Endothelial cell of umbilical vein (primary cell): ENCODE results near the gene SLC26A11. TPM values are rescaled to one million over a fixed set of nuclear protein-coding genes. Genes with fewer than 3 reads are reported as not detected.

Experiments used
- BruUV-seq: library from RNA; stranded (reverse); fragments of 400-500 nt; replicated peaks from 2 replicates; lab custom pipeline; 2021; lab: Mats Ljungman, UMichigan
- CTCF ChIA-PET: fragments of 300-600, 350-600 bp; sonication (Branson Sonifier 250); formaldehyde crosslinking; loops from one replicate; lab custom pipeline; 2021; ENCODE audit warnings: antibody characterized with exemption, inconsistent platforms; lab: Charles Lee
- POLR2A ChIA-PET: fragments of 300-600, 350-600 bp; sonication (Branson Sonifier 250); formaldehyde crosslinking; loops from one replicate; lab custom pipeline; 2021; ENCODE audit warnings: antibody characterized with exemption, inconsistent platforms; lab: Charles Lee
- DNase-seq: peaks from one replicate; pipeline ENCODE4 v3.0.0-alpha.2; 2011; ENCODE audit warnings: low read depth, low spot score
- FAIRE-seq: peaks from 2 replicates; lab custom pipeline; 2011; peaks lifted over from hg19 to GRCh38; lab: Jason Lieb, UNC
- H2AFZ ChIP-seq: 2 replicates; pipeline ENCODE4 v1.6.0; 2012; ENCODE audit warnings: low read depth, low read length, control low read depth, inconsistent platforms
- H3K27ac ChIP-seq: 2 replicates; pipeline ENCODE4 v1.5.1; 2011; ENCODE audit warnings: low read depth, mild to moderate bottlenecking, control low read depth, low read length, moderate library complexity; ENCODE audit not compliant: insufficient read depth
- H3K27me3 ChIP-seq, 2 experiments: 2 replicates each; pipeline versions ENCODE4 v1.6.0 to v1.6.1; 2011; ENCODE audit warnings: low read length in 2 of 2, mixed read lengths in 1 of 2; ENCODE audit not compliant: control insufficient read depth in 2 of 2, insufficient read depth in 2 of 2
- H3K36me3 ChIP-seq, 2 experiments: 2 replicates in 1 of 2; 3 replicates in 1 of 2; pipeline ENCODE4 v1.5.1; 2011; ENCODE audit warnings: low read length in 2 of 2, mild to moderate bottlenecking in 1 of 2, moderate library complexity in 1 of 2; ENCODE audit not compliant: control insufficient read depth in 2 of 2, insufficient read depth in 2 of 2; ENCODE audit errors: extremely low read depth in 1 of 2
- H3K4me1 ChIP-seq: 3 replicates; pipeline ENCODE4 v1.5.1; 2011; ENCODE audit warnings: mild to moderate bottlenecking, low read length; ENCODE audit not compliant: control insufficient read depth, insufficient read depth; ENCODE audit errors: extremely low read depth
- H3K4me2 ChIP-seq: 2 replicates; pipeline ENCODE4 v1.6.1; 2011; ENCODE audit warnings: low read length, control low read depth, mixed read lengths; ENCODE audit not compliant: insufficient read depth
- H3K4me3 ChIP-seq, 3 experiments: fragments of 200-600 bp in 1 of 3; sonication (generic), shearing (Covaris generic) in 1 of 3; replicated peaks in 1 of 3; 2 replicates each; pipeline ENCODE4 v1.5.1; 2011 to 2016; ENCODE audit warnings: control low read depth in 3 of 3, low read length in 3 of 3, mild to moderate bottlenecking in 2 of 3, inconsistent platforms in 1 of 3, low read depth in 1 of 3, moderate library complexity in 1 of 3; ENCODE audit not compliant: insufficient read depth in 1 of 3
- H3K79me2 ChIP-seq: 2 replicates; pipeline ENCODE4 v1.6.0; 2012; ENCODE audit warnings: low read length, inconsistent platforms; ENCODE audit not compliant: control insufficient read depth, insufficient read depth
- H3K9ac ChIP-seq: replicated peaks from 2 replicates; pipeline ENCODE3; 2011; ENCODE audit warnings: low read length, control low read depth; ENCODE audit not compliant: insufficient read depth; ENCODE audit errors: extremely low read depth
- H3K9me1 ChIP-seq: replicated peaks from 3 replicates; pipeline ENCODE4 v1.6.0; 2011; ENCODE audit warnings: mild to moderate bottlenecking, low read length; ENCODE audit not compliant: control insufficient read depth, insufficient read depth; ENCODE audit errors: extremely low read depth
- H3K9me3 ChIP-seq: replicated peaks from 2 replicates; pipeline ENCODE4 v1.5.1; 2012; ENCODE audit warnings: low read length, inconsistent platforms; ENCODE audit not compliant: control insufficient read depth, insufficient read depth
- H4K20me1 ChIP-seq: replicated peaks from 2 replicates; pipeline ENCODE3; 2011; ENCODE audit warnings: mild to moderate bottlenecking, low read length; ENCODE audit not compliant: control insufficient read depth, insufficient read depth; ENCODE audit errors: extremely low read depth
- EZH2 ChIP-seq: IDR thresholded peaks from 2 replicates; pipeline ENCODE4 v1.6.1; 2012; ENCODE audit warnings: borderline replicate concordance, low read depth, mild to moderate bottlenecking, moderate library complexity, low read length, inconsistent platforms; ENCODE audit not compliant: severe bottlenecking
- FOS ChIP-seq: IDR thresholded peaks from 2 replicates; pipeline ENCODE4 v1.6.1; 2011; ENCODE audit warnings: mild to moderate bottlenecking, low read length, moderate library complexity, borderline replicate concordance; ENCODE audit not compliant: insufficient read depth
- GATA2 ChIP-seq: IDR thresholded peaks from 2 replicates; pipeline ENCODE4 v1.7.0; 2011; ENCODE audit warnings: low read depth, mild to moderate bottlenecking, moderate library complexity, mixed read lengths, low read length; ENCODE audit not compliant: insufficient read length, insufficient read depth
- JUN ChIP-seq: IDR thresholded peaks from 2 replicates; pipeline ENCODE4 v1.6.1; 2011; ENCODE audit warnings: borderline replicate concordance, low read depth; ENCODE audit not compliant: insufficient read length, insufficient read depth
- MYC ChIP-seq: IDR thresholded peaks from one replicate; pipeline ENCODE4 v1.6.1; 2011; ENCODE audit warnings: mild to moderate bottlenecking, low read depth, low read length
- POLR2A ChIP-seq: IDR thresholded peaks from 2 replicates; pipeline ENCODE4 v1.6.1; 2012; ENCODE audit warnings: low read depth, mild to moderate bottlenecking, control low read depth, low read length
- POLR2AphosphoS5 ChIP-seq: IDR thresholded peaks from 2 replicates; pipeline ENCODE4 v1.6.1; 2012; ENCODE audit warnings: low read depth, mild to moderate bottlenecking, control low read depth, low read length, moderate library complexity; ENCODE audit not compliant: insufficient read depth
- dilution Hi-C: fragments of 300-500 bp; cut with MboI; formaldehyde crosslinking; loops from one replicate; pipeline ENCODE4 v1.15.0; 2019; ENCODE audit warnings: low sequenced_read_pairs; ENCODE audit not compliant: extremely low pct_ligation_motif_present
- intact Hi-C: fragments of 100-400 bp; cut with micrococcal nuclease; formaldehyde crosslinking; loops from one replicate; pipeline ENCODE4 v1.10.0; 2022
- polyA plus RNA-seq, 4 experiments: library from polyadenylated mRNA; depleted of rRNA in 3 of 4; stranded (reverse) in 3 of 4; unstranded in 1 of 4; fragments of >200 nt; gene quantifications; 2 replicates each; pipeline versions ENCODE4 v1.2.1 to v1.2.3, GENCODE V29; 2011 to 2012; ENCODE audit warnings: missing spikeins in 1 of 4
- total RNA-seq: library from RNA; stranded (reverse); gene quantifications from 2 replicates; pipeline ENCODE4 v1.2.3, GENCODE V29; 2021
- TF ChIP-seq, protein P1 (sequence below), 2 donors: IDR thresholded peaks; 1 replicate in 1 of 2; 2 replicates in 1 of 2; pipeline ENCODE4 v1.5.1; 2011; ENCODE audit warnings: low read length in 2 of 2, mild to moderate bottlenecking in 2 of 2, moderate library complexity in 2 of 2, control low read depth in 1 of 2, inconsistent platforms in 1 of 2, low read depth in 1 of 2; ENCODE audit not compliant: insufficient read depth in 1 of 2; ENCODE audit errors: extremely low read depth in 1 of 2
- TF ChIP-seq, protein P2 (sequence below): IDR thresholded peaks from 2 replicates; pipeline ENCODE4 v1.6.1; 2011; ENCODE audit not compliant: insufficient read depth, insufficient read length

The SLC26A11 gene
- total and polyA plus RNA-seq, 2 donors (not counting 3 experiments of a cell fraction or from before 2014, with no cell fraction given), result 25.2 to 33.0 TPM

- no peak overlapping the region for H3K4me3 ChIP-seq
- H3K9ac ChIP-seq, result no peak overlapping the region
- no peak for FAIRE-seq
- no peak for TF ChIP-seq POLR2A
- no peak for TF ChIP-seq GATA2
- no peak for TF ChIP-seq MYC
- TF ChIP-seq FOS, result no peak
- TF ChIP-seq POLR2AphosphoS5, result no peak
- TF ChIP-seq, protein P1, sequence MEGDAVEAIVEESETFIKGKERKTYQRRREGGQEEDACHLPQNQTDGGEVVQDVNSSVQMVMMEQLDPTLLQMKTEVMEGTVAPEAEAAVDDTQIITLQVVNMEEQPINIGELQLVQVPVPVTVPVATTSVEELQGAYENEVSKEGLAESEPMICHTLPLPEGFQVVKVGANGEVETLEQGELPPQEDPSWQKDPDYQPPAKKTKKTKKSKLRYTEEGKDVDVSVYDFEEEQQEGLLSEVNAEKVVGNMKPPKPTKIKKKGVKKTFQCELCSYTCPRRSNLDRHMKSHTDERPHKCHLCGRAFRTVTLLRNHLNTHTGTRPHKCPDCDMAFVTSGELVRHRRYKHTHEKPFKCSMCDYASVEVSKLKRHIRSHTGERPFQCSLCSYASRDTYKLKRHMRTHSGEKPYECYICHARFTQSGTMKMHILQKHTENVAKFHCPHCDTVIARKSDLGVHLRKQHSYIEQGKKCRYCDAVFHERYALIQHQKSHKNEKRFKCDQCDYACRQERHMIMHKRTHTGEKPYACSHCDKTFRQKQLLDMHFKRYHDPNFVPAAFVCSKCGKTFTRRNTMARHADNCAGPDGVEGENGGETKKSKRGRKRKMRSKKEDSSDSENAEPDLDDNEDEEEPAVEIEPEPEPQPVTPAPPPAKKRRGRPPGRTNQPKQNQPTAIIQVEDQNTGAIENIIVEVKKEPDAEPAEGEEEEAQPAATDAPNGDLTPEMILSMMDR (IDR thresholded peaks at IDR 0.05; ENCODE audit: extremely low read depth in 1 of 2, insufficient read depth in 1 of 2, low read depth in 1 of 2, low read length in 2 of 2), result no peak
- no peak for TF ChIP-seq JUN
- TF ChIP-seq, protein P2, sequence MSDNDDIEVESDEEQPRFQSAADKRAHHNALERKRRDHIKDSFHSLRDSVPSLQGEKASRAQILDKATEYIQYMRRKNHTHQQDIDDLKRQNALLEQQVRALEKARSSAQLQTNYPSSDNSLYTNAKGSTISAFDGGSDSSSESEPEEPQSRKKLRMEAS, result no peak
- no peak for TF ChIP-seq EZH2
- peaks cover 22% of the 10 kb centered on the region for H3K79me2 ChIP-seq
- H3K27me3 ChIP-seq, result no peaks in the 10 kb centered on the region
- no TSS peak for BruUV-seq
- peaks cover 2% of the 10 kb centered on the region in 2 experiments for H3K36me3 ChIP-seq
- H2AFZ ChIP-seq, result no peak overlapping the region
- H3K9me3 ChIP-seq, result no peaks in the 10 kb centered on the region
- H4K20me1 ChIP-seq, result no peaks in the 10 kb centered on the region
- intact Hi-C loops (loop anchor here (2.0 to 5.0 kb wide), 3 partner anchors 17 to 115 kb away; partner anchors contain the start of gene EIF4A3), dilution Hi-C loops (no loop called here)
- peak overlapping the region; percentile 52 for H3K4me2 ChIP-seq
- DNase-seq, result no peak
- H3K4me1 ChIP-seq, result peaks cover 33% of the 10 kb centered on the region
- ChIA-PET POLR2A (no interaction called here), CTCF (no interaction called here)
- H3K27ac ChIP-seq, result peak overlapping the region; percentile 48
- H3K9me1 ChIP-seq, result no peaks in the 10 kb centered on the region
Observed at GRCh38 chr17:80262291-80262690, 42.1 kb downstream of the SLC26A11 start.
